Transverse colon (tissue), 4 donors: ENCODE measurements around the gene PPP1R12B.
"Not testable (repeated sequence)": the region's sequence is repeated elsewhere in the genome, so short reads cannot be mapped to it uniquely, and the experiment has no call there.

Experiments used
- EP300 ChIP-seq: sonication (generic); formaldehyde crosslinking; IDR thresholded peaks from one replicate; pipeline ENCODE4 v1.6.1; 2017; ENCODE audit warnings: antibody characterized with exemption, low read depth
- POLR2A ChIP-seq: fragments of 450-650 bp; IDR thresholded peaks from one replicate; pipeline ENCODE4 v1.6.1; 2016; ENCODE audit warnings: antibody characterized with exemption, mild to moderate bottlenecking, moderate library complexity
- POLR2AphosphoS5 ChIP-seq, 3 donors: sonication (generic); formaldehyde crosslinking; IDR thresholded peaks; one replicate each; pipeline ENCODE4 v1.6.1; 2016; ENCODE audit warnings: antibody characterized with exemption in 3 of 3
- TF ChIP-seq, protein P1 (sequence below), 5 experiments: fragments of 200-600 bp in 3 of 5; fragments of 450-650 bp in 2 of 5; sonication (generic) in 3 of 5; IDR thresholded peaks; 1 replicate in 2 of 5; 2 replicates in 3 of 5; pipeline ENCODE4 v1.5.1; 2016 to 2017; ENCODE audit warnings: antibody characterized with exemption in 5 of 5, inconsistent platforms in 3 of 5, mild to moderate bottlenecking in 2 of 5, moderate library complexity in 1 of 5

DNA sequence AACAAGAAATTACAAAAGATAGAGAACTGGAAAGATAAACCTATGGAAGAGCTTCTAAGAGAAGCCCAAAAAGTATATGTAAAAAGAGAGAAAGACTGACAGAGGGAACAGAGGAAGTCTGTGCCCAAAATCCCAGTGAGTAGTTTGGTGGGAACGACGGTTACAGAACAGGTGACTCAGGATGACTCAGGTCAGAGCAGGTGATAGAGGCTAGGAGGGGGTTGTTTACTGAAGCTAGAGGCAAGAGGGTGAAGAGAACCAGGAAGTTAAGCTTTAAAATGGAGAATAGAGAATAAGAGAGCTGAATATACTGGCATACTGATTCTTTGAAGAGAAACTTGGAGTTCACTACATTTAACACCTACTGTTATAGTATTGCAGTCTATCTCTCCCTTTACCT, 134.9 kb downstream of the PPP1R12B start:
- TF ChIP-seq POLR2AphosphoS5 (IDR thresholded peaks at IDR 0.05); POLR2A; EP300: not testable (repeated sequence)
- TF ChIP-seq, protein P1, sequence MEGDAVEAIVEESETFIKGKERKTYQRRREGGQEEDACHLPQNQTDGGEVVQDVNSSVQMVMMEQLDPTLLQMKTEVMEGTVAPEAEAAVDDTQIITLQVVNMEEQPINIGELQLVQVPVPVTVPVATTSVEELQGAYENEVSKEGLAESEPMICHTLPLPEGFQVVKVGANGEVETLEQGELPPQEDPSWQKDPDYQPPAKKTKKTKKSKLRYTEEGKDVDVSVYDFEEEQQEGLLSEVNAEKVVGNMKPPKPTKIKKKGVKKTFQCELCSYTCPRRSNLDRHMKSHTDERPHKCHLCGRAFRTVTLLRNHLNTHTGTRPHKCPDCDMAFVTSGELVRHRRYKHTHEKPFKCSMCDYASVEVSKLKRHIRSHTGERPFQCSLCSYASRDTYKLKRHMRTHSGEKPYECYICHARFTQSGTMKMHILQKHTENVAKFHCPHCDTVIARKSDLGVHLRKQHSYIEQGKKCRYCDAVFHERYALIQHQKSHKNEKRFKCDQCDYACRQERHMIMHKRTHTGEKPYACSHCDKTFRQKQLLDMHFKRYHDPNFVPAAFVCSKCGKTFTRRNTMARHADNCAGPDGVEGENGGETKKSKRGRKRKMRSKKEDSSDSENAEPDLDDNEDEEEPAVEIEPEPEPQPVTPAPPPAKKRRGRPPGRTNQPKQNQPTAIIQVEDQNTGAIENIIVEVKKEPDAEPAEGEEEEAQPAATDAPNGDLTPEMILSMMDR (IDR thresholded peaks at IDR 0.05): not testable (repeated sequence)
